GM12892 (cell line): ENCODE results near the gene MAML3.

Experiments
- POLR2A ChIP-seq: IDR thresholded peaks from 2 replicates; pipeline ENCODE4 v1.6.1; 2011; ENCODE audit warnings: low read depth, low read length, control low read depth
- POLR2AphosphoS5 ChIP-seq: IDR thresholded peaks from 2 replicates; pipeline ENCODE4 v1.6.1; 2011; ENCODE audit warnings: low read depth, low read length, control low read depth

DNA sequence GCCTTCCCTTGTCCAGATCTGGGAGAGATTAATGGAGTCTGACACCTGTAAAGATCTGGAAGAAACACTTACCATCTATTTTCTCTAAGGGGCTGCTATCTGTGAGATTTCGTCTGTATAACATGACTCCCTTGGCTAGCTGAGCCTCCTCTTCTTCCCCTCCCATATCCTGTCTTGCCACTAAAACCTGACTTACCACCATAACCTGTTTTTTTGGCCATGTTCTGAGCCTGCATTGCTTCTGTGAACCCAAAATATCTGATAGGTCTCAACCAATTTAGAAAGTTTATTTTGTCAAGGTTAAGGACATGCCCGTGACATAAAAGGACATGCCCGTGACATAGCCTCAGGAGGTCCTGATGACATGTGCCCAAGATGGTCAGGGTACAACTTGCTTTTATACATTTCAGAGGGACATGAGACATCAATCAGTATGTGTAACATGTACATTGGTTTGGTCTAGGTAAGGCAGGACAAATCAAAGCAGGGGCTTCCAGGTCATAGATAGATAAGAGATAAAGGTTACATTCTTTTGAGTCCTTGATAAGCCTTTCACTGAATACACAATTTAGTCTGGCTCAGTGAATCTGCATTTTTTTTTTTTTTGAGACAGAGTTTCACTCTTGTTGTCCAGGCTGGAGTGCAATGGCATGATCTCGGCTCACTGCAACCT, 476.9 kb downstream of the MAML3 start:
- TF ChIP-seq POLR2A (no peak), POLR2AphosphoS5 (no peak)
